Measurements from ENCODE around the gene SLC9A9. TPM values are rescaled to one million over a fixed set of nuclear protein-coding genes. Genes with fewer than 3 reads are reported as not detected.

The SLC9A9 gene
- total and polyA plus RNA-seq, 10 of the 15 experiments (the other 5 are each of a cell fraction or from before 2014, with no cell fraction given): 3.5 to 14.2 (median 9.3) TPM

- FAIRE-seq (no peak), ATAC-seq (no peak), DNase-seq (ENCODE audit: low read depth, low spot score) (no peak)
- Histone ChIP-seq H3K79me2 (ENCODE audit: control insufficient read depth, insufficient read depth, low read length) (no peaks in the 10 kb centered on the region), H3K4me2 (ENCODE audit: control insufficient read depth, insufficient read depth) (no peak overlapping the region), H3K9ac (ENCODE audit: control insufficient read depth, insufficient read depth, low read length) (no peak overlapping the region), H3K4me3 (no peak overlapping the region), H3K27ac (ENCODE audit: control insufficient read depth, insufficient read depth) (no peak overlapping the region), H2AFZ (ENCODE audit: control insufficient read depth, low read depth, low read length) (no peak overlapping the region), H3K4me1 (ENCODE audit: control insufficient read depth, insufficient read depth, low read length) (no peaks in the 10 kb centered on the region), H3K9me3 (replicated peaks; ENCODE audit: control insufficient read depth, insufficient read depth, low read length) (no peaks in the 10 kb centered on the region), H3K36me3 (ENCODE audit: control insufficient read depth in 2 of 2, insufficient read depth in 2 of 2, low read length in 1 of 2) (no peaks in the 10 kb centered on the region), H3K27me3 (replicated peaks in 1 of 2; ENCODE audit: control insufficient read depth in 2 of 2, insufficient read depth in 2 of 2, low read length in 1 of 2) (no peaks in the 10 kb centered on the region), H4K20me1 (ENCODE audit: control insufficient read depth, insufficient read depth) (no peaks in the 10 kb centered on the region)
- intact Hi-C loops (cut with micrococcal nuclease; ENCODE audit: unreplicated experiment): no loop called here
- ChIA-PET SMC1A (ENCODE audit: uncharacterized antibody, unreplicated experiment) (no interaction called here), RAD21 (ENCODE audit: unreplicated experiment) (no interaction called here), POLR2A (no interaction called here), CTCF (no interaction called here)
- BruUV-seq (replicated peaks): no TSS peak
- in situ Hi-C loops (cut with MboI): no loop called here
- 48% methylated on average over 2 of the region's 2 CpGs for WGBS (ENCODE audit: insufficient coverage, insufficient replicate concordance, low lambda C conversion rate, missing lambda C conversion rate)
- TF ChIP-seq HDAC2 (IDR thresholded peaks at IDR 0.05): no peak
- no peak for TF ChIP-seq MAX (IDR thresholded peaks at IDR 0.05; ENCODE audit: low read depth, low read length)
- TF ChIP-seq PML (IDR thresholded peaks at IDR 0.05; ENCODE audit: low read length): no peak
- TF ChIP-seq RCOR1 (conservative IDR thresholded peaks at IDR 0.05; ENCODE audit: low read depth, low read length): no peak
- no peak for TF ChIP-seq HCFC1 (IDR thresholded peaks at IDR 0.05; ENCODE audit: low read length)
- no peak for TF ChIP-seq SKIL (IDR thresholded peaks at IDR 0.05; ENCODE audit: low read depth, poor library complexity, severe bottlenecking)
- TF ChIP-seq MXI1 (IDR thresholded peaks at IDR 0.05; ENCODE audit: low read depth, low read length): no peak
- TF ChIP-seq NFYB (IDR thresholded peaks at IDR 0.05; ENCODE audit: insufficient read depth, low read depth, low read length): no peak
- TF ChIP-seq FOXK2 (IDR thresholded peaks at IDR 0.05): no peak
- no peak for TF ChIP-seq POLR2AphosphoS5 (IDR thresholded peaks at IDR 0.05; ENCODE audit: low read length)
- no peak for TF ChIP-seq TCF7 (IDR thresholded peaks at IDR 0.05; ENCODE audit: borderline replicate concordance)
- TF ChIP-seq KLF5 (IDR thresholded peaks at IDR 0.05; ENCODE audit: partially characterized antibody): no peak
- TF ChIP-seq ZNF207 (IDR thresholded peaks at IDR 0.05; ENCODE audit: borderline replicate concordance): no peak
- no peak for TF ChIP-seq POU2F2 (IDR thresholded peaks at IDR 0.05; ENCODE audit: borderline replicate concordance, low read depth, low read length)
- no peak for TF ChIP-seq ZBTB4 (CRISPR knock-in tag; IDR thresholded peaks at IDR 0.05)
- no peak for TF ChIP-seq SREBF2 (IDR thresholded peaks at IDR 0.05; ENCODE audit: low read length)
- no peak for TF ChIP-seq GATAD2B (conservative IDR thresholded peaks at IDR 0.05; ENCODE audit: low read depth)
- TF ChIP-seq RFX5 (IDR thresholded peaks at IDR 0.05; ENCODE audit: low read depth, low read length): no peak
- TF ChIP-seq NKRF (conservative IDR thresholded peaks at IDR 0.05): no peak
Observed at GRCh38 chr3:143521803-143522202, 326.5 kb downstream of the SLC9A9 start.
